ENCODE measurements around the gene NGRN. TPM values are rescaled to one million over a fixed set of nuclear protein-coding genes. Genes with fewer than 3 reads are reported as not detected.

The NGRN gene
- 74.8 and 79.6 TPM in 2 replicates for total RNA-seq

DNA sequence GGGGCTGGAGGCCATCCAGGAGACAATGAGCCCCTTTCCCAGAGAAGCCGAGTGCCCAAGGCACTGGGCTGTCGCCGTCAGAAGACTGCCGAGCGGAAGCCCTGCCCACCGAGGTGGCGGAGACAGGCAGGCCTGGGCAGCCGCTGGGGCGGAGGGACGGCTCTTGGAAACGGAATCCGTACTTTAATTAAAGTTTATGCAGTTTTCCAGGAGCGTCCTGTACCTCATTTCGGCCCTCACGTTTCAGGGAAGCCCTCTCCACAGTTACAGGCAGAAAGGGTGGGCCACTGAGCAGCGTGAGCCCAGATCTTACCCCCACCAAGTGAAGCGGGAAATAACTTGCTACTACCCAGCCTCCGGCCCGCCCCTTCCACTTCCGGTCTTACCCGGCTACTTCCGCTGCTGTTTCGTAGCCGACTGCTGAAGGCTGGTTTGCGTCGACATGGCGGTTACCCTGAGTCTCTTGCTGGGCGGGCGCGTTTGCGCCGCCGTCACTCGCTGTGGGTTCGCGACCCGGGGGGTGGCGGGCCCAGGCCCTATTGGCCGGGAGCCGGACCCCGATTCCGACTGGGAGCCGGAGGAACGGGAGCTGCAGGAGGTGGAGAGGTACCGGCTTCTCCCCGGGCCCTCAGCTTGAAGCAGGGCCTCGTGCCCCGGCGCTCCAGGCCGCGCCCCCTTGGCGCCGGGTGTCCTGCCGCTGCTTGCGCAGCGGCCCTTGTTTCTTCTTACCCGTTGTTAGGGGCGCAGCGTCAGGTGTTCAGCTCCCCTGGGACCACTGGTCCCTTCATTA, at the start of gene NGRN:
TSS of gene NGRN (plus strand) at position 402 of the 790 bp plus-strand sequence. CDS start at position 443, 41 bp downstream.
- peak within 1 kb of the TSS; percentile 94 for H3K4me3 ChIP-seq (ENCODE audit: low read depth, low read length)
- DNase-seq (ENCODE audit: low read depth) = peak; percentile 54
- TF ChIP-seq CTCF (conservative IDR thresholded peaks at IDR 0.05; ENCODE audit: low read depth, low read length) = no peak

DNA sequence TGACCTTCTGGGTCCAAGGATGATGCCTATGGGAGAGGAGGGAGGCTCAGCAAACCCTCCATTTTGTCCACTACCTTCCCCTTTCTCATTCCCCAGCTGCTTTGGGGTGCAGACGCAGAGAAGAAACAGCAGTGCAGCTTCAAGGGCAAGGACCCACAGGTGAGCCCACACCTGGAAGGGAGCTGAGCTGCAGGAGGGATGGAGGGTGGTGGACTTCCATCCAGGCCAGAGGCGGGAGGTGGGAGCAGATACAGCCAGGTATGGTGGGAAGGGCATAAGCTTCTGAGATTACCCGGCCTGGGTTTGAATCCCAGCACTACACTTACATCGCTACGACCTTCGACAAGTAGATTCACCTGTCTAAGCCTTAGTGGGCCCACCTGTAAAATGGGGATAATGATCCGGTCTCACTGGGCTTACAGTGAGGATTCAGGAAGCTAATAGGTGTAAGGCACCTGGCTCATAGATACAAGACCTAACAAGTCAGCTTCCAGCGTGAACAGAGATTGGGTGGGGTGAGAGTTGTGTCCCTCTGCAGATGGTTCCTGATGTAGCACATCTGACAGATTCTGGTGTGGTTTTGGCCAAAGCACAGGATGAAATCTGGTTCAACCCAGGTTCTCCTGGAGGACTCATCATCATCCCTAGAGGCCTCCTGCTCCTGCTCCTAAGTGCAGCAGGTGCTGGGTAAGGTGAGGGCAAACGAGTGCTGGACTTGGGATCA, 47.6 kb upstream of the NGRN start:
- DNase-seq (ENCODE audit: low read depth) = no peak
- no peak for TF ChIP-seq CTCF (conservative IDR thresholded peaks at IDR 0.05; ENCODE audit: low read depth, low read length)
- no peak overlapping the region for H3K4me3 ChIP-seq (ENCODE audit: low read depth, low read length)

DNA sequence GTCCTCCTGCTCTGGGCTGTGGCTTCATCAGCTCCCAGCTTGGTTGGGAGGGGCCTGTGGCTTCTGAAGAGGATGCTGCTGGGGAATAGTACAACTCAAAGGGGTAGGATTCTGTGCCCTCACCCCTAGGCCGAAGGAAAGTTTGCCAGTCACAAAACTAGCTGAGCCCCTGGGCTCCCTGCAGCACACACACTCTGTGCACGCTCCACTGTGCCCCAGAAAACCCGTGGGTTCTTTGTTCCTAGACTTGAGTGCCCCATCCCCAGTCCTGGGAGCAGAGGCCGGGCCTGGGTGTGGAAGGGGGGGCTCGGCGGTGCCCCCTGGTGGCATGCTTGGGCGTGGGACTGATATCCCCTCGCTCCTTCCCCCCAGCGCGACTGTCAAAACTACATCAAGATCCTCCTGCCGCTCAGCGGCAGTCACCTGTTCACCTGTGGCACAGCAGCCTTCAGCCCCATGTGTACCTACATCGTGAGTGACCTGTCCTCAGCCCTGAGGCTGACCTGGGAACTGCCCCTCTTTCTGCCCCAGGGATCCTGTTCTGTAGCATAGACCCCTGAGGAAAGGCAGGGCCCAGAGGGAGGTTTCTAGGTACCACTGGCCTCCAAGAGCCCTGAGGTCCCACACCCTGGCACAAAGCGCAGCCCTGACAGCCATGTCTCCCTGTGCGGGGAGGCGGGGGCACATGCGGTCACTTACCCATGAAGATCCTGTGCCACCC, 45.9 kb upstream of the NGRN start:
- no peak overlapping the region for H3K4me3 ChIP-seq (ENCODE audit: low read depth, low read length)
- peak; percentile 68 for TF ChIP-seq CTCF (conservative IDR thresholded peaks at IDR 0.05; ENCODE audit: low read depth, low read length)
- no peak for DNase-seq (ENCODE audit: low read depth)

- DNase-seq (ENCODE audit: low read depth) = no peak
- TF ChIP-seq CTCF (conservative IDR thresholded peaks at IDR 0.05; ENCODE audit: low read depth, low read length) = peak; percentile 80
- no peak overlapping the region for H3K4me3 ChIP-seq (ENCODE audit: low read depth, low read length)
Measured at GRCh38 chr15:90221246-90221900, 44.1 kb upstream of the NGRN start.

DNA sequence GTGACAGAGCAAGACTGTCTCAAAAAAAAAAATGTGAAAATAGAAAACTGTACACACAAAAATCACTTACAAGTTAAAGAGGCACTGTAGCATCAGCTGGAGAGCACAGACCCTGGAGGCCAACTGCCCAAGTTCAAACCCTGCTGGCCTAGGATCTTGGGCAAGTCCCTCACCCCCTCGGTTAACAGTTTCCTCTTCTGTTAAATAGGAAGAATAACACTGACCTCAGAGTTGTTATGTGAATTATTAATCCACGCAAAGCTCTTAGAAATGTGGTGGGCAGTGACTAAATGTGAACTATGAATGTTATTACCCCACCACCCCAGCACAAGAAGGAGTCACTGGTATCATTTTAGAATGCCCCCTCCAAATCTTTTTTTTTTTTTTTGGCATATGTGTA, 42.9 kb upstream of the NGRN start:
- TF ChIP-seq CTCF (conservative IDR thresholded peaks at IDR 0.05; ENCODE audit: low read depth, low read length) = no peak
- no peak for DNase-seq (ENCODE audit: low read depth)
- no peak overlapping the region for H3K4me3 ChIP-seq (ENCODE audit: low read depth, low read length)

- H3K4me3 ChIP-seq (ENCODE audit: low read depth, low read length) = no peak overlapping the region
- no peak for DNase-seq (ENCODE audit: low read depth)
- no peak for TF ChIP-seq CTCF (conservative IDR thresholded peaks at IDR 0.05; ENCODE audit: low read depth, low read length)
Measured at GRCh38 chr15:90223441-90224165, 41.9 kb upstream of the NGRN start.

All from epithelial cell of proximal tubule (primary cell).